H9 (cell line): Measurements from ENCODE around the gene ZCCHC7. TPM values are rescaled to one million over a fixed set of nuclear protein-coding genes. Genes with fewer than 3 reads are reported as not detected.

Source experiments
- DNase-seq: peaks from one replicate; pipeline ENCODE4 v3.0.0-alpha.2; 2017
- H2AFZ ChIP-seq: one replicate; pipeline ENCODE4 v1.6.1; 2013; ENCODE audit warnings: mild to moderate bottlenecking, low read length, control low read depth, moderate library complexity
- H2AK5ac ChIP-seq: 2 replicates; pipeline ENCODE4 v1.6.1; 2013; ENCODE audit warnings: low read length, control low read depth, mixed read lengths; ENCODE audit not compliant: insufficient read length
- H2BK120ac ChIP-seq: one replicate; pipeline ENCODE4 v1.6.1; 2013; ENCODE audit warnings: low read depth, mild to moderate bottlenecking, low read length, control low read depth, inconsistent platforms; ENCODE audit not compliant: poor library complexity, severe bottlenecking
- H2BK12ac ChIP-seq: 2 replicates; pipeline ENCODE4 v1.6.1; 2013; ENCODE audit warnings: low read length, control low read depth, mixed read lengths, low read depth; ENCODE audit not compliant: insufficient read length
- H2BK15ac ChIP-seq: 2 replicates; pipeline ENCODE4 v1.6.1; 2013; ENCODE audit warnings: low read depth, low read length, control low read depth
- H2BK20ac ChIP-seq: one replicate; pipeline ENCODE4 v1.6.1; 2013; ENCODE audit warnings: low read depth, mild to moderate bottlenecking, low read length, control low read depth, inconsistent platforms; ENCODE audit not compliant: poor library complexity, severe bottlenecking
- H2BK5ac ChIP-seq: 2 replicates; pipeline ENCODE4 v1.6.1; 2013; ENCODE audit warnings: low read length, control low read depth, mixed read lengths; ENCODE audit not compliant: insufficient read length
- H3K14ac ChIP-seq: 2 replicates; pipeline ENCODE4 v1.6.1; 2013; ENCODE audit warnings: low read length, control low read depth; ENCODE audit not compliant: insufficient read depth
- H3K18ac ChIP-seq: 2 replicates; pipeline ENCODE4 v1.6.1; 2013; ENCODE audit warnings: low read depth, mild to moderate bottlenecking, mixed read lengths, low read length, control low read depth; ENCODE audit not compliant: insufficient read length
- H3K23ac ChIP-seq: 2 replicates; pipeline ENCODE4 v1.6.1; 2013; ENCODE audit warnings: low read length, control low read depth, mixed read lengths, low read depth; ENCODE audit not compliant: insufficient read length
- H3K23me2 ChIP-seq: 2 replicates; pipeline ENCODE4 v1.6.1; 2013; ENCODE audit warnings: low read depth, mild to moderate bottlenecking, mixed read lengths, low read length, control low read depth; ENCODE audit not compliant: insufficient read length, poor library complexity, severe bottlenecking
- H3K27ac ChIP-seq: 2 replicates; pipeline ENCODE4 v1.5.1; 2013; ENCODE audit warnings: low read length, control low read depth, mixed read lengths, low read depth; ENCODE audit not compliant: insufficient read length
- H3K27me3 ChIP-seq: 2 replicates; pipeline ENCODE4 v1.6.1; 2013; ENCODE audit warnings: low read length, control low read depth, inconsistent platforms; ENCODE audit not compliant: insufficient read depth
- H3K4ac ChIP-seq: 2 replicates; pipeline ENCODE4 v1.6.1; 2013; ENCODE audit warnings: low read depth, mild to moderate bottlenecking, control low read depth, inconsistent platforms, low read length, moderate library complexity
- H3K4me1 ChIP-seq: 2 replicates; pipeline ENCODE4 v1.6.1; 2013; ENCODE audit warnings: low read length, control low read depth, inconsistent platforms; ENCODE audit not compliant: insufficient read depth
- H3K4me2 ChIP-seq: 2 replicates; pipeline ENCODE4 v1.6.1; 2013; ENCODE audit warnings: low read length, control low read depth, mixed read lengths; ENCODE audit not compliant: insufficient read length, insufficient read depth
- H3K56ac ChIP-seq: 2 replicates; pipeline ENCODE4 v1.6.1; 2013; ENCODE audit warnings: low read depth, mild to moderate bottlenecking, mixed read lengths, low read length, control low read depth; ENCODE audit not compliant: insufficient read length
- H3K79me1 ChIP-seq: 2 replicates; pipeline ENCODE4 v1.6.1; 2013; ENCODE audit warnings: low read depth, mild to moderate bottlenecking, moderate library complexity, low read length, control low read depth, inconsistent platforms; ENCODE audit not compliant: insufficient read depth, poor library complexity, severe bottlenecking
- H3K79me2 ChIP-seq: 2 replicates; pipeline ENCODE4 v1.6.1; 2013; ENCODE audit warnings: low read length, control low read depth, inconsistent platforms; ENCODE audit not compliant: insufficient read depth
- H3K9ac ChIP-seq: 2 replicates; pipeline ENCODE4 v1.6.1; 2013; ENCODE audit warnings: low read length, control low read depth, mixed read lengths; ENCODE audit not compliant: insufficient read length; ENCODE audit errors: extremely low read depth
- H3K9me3 ChIP-seq: one replicate; pipeline ENCODE4 v1.6.1; 2013; ENCODE audit warnings: low read depth, low read length, inconsistent platforms; ENCODE audit not compliant: control insufficient read depth
- H3T11ph ChIP-seq: one replicate; pipeline ENCODE4 v1.6.1; 2013; ENCODE audit warnings: mild to moderate bottlenecking, low read length, control low read depth, inconsistent platforms
- H4K20me1 ChIP-seq: one replicate; pipeline ENCODE4 v1.6.1; 2013; ENCODE audit not compliant: control insufficient read depth, insufficient read length, insufficient read depth
- H4K5ac ChIP-seq: 2 replicates; pipeline ENCODE4 v1.6.1; 2013; ENCODE audit warnings: low read depth, mild to moderate bottlenecking, mixed read lengths, low read length, control low read depth; ENCODE audit not compliant: insufficient read length
- H4K8ac ChIP-seq: replicated peaks from 2 replicates; pipeline ENCODE4 v1.6.1; 2013; ENCODE audit warnings: low read length, control low read depth, mixed read lengths, low read depth; ENCODE audit not compliant: insufficient read length
- H4K91ac ChIP-seq: 2 replicates; pipeline ENCODE4 v1.6.1; 2013; ENCODE audit warnings: low read depth, mild to moderate bottlenecking, moderate library complexity, mixed read lengths, low read length, control low read depth; ENCODE audit not compliant: insufficient read length
- H3K27ac Mint-ChIP-seq, 3 experiments: 2 replicates in 2 of 3; 3 replicates in 1 of 3; pipeline ENCODE4 v1.8.0; 2020 to 2021; ENCODE audit warnings: mixed read lengths in 3 of 3, mild to moderate bottlenecking in 1 of 3, moderate library complexity in 1 of 3
- H3K27me3 Mint-ChIP-seq: 2 replicates; pipeline ENCODE4 v1.8.0; 2021; ENCODE audit warnings: low read depth, mild to moderate bottlenecking, moderate library complexity, mixed read lengths
- H3K36me3 Mint-ChIP-seq, 3 experiments: 2 replicates in 2 of 3; 3 replicates in 1 of 3; pipeline ENCODE4 v1.8.0; 2020 to 2021; ENCODE audit warnings: low read depth in 3 of 3, mixed read lengths in 3 of 3; ENCODE audit not compliant: insufficient read depth in 1 of 3
- H3K4me1 Mint-ChIP-seq, 2 experiments: 2 replicates each; pipeline ENCODE4 v1.8.0; 2020; ENCODE audit warnings: mixed read lengths in 2 of 2
- H3K4me3 Mint-ChIP-seq, 2 experiments: 2 replicates in 1 of 2; 3 replicates in 1 of 2; pipeline ENCODE4 v1.8.0; 2020 to 2021; ENCODE audit warnings: mild to moderate bottlenecking in 2 of 2, mixed read lengths in 2 of 2, moderate library complexity in 1 of 2
- H3K9me3 Mint-ChIP-seq, 2 experiments: 2 replicates in 1 of 2; 3 replicates in 1 of 2; pipeline ENCODE4 v1.8.0; 2020; ENCODE audit warnings: mild to moderate bottlenecking in 2 of 2, mixed read lengths in 2 of 2, moderate library complexity in 1 of 2
- WGBS: extraction: QIAGEN DNeasy Blood & Tissue Kit; methylation state at CpG from one replicate; pipeline ENCODE4 v1.1.7; 2013; ENCODE audit warnings: missing lambda C conversion rate, low lambda C conversion rate, mixed read lengths; ENCODE audit not compliant: insufficient read length; ENCODE audit errors: extremely low coverage; 5-methylcytosine and 5-hydroxymethylcytosine counted together
- total RNA-seq: library from RNA; stranded (reverse); gene quantifications from 2 replicates; pipeline ENCODE4 v1.2.1, GENCODE V29; 2021
- TF ChIP-seq, protein P1 (sequence below): fragments of 200-600 bp; sonication (generic); conservative IDR thresholded peaks from 3 replicates; pipeline ENCODE4 v1.8.0; 2021; ENCODE audit warnings: antibody characterized with exemption, mild to moderate bottlenecking

ZCCHC7 gene
- total RNA-seq, 1 experiment from 2014 or later = 20.3 TPM

DNA sequence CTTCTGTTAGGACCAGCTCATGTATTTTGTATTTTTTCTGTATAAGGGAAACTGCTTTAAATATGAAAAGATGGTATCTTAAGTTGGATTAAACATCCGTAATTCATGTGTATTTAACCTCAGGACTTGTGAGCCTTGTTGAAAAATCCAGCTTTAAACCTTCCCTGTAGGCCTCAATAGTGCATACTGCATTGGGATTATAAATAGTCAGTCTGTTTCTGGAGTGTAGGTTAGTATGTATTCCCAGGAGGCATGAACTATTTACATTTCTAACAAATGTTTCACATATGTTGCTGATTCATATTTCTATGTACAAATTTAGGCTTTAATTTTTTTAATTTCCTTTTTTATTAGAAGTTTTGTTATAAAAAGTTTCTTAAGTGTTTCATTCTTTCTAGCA is 164.3 kb downstream of the ZCCHC7 start:
- Histone ChIP-seq H4K91ac (no peak overlapping the region), H2BK20ac (no peak overlapping the region), H4K5ac (no peak overlapping the region), H3K4ac (no peak overlapping the region), H2BK15ac (no peak overlapping the region), H3K27ac (no peak overlapping the region), H3K23me2 (no peaks in the 10 kb centered on the region), H2BK120ac (no peak overlapping the region), H3K4me2 (no peak overlapping the region), H3K18ac (no peak overlapping the region), H3K79me1 (no peaks in the 10 kb centered on the region), H3K79me2 (no peaks in the 10 kb centered on the region), H2AK5ac (no peak overlapping the region), H3K9me3 (no peaks in the 10 kb centered on the region), H3K9ac (no peak overlapping the region), H2BK5ac (no peak overlapping the region), H3K56ac (no peak overlapping the region), H3K14ac (no peak overlapping the region), H4K20me1 (no peaks in the 10 kb centered on the region), H2AFZ (no peak overlapping the region), H3T11ph (no peak overlapping the region), H2BK12ac (no peak overlapping the region), H3K27me3 (no peaks in the 10 kb centered on the region), H3K23ac (no peak overlapping the region), H4K8ac (no peak overlapping the region), H3K4me1 (no peaks in the 10 kb centered on the region)
- Mint-ChIP-seq H3K4me3 (no peak overlapping the region), H3K27ac (no peak overlapping the region), H3K27me3 (no peaks in the 10 kb centered on the region), H3K9me3 (no peaks in the 10 kb centered on the region; a peak in 1 of 5 replicates), H3K36me3 (no peaks in the 10 kb centered on the region), H3K4me1 (peaks cover 12 to 17% of the 10 kb centered on the region in 2 experiments)
- TF ChIP-seq, protein P1, sequence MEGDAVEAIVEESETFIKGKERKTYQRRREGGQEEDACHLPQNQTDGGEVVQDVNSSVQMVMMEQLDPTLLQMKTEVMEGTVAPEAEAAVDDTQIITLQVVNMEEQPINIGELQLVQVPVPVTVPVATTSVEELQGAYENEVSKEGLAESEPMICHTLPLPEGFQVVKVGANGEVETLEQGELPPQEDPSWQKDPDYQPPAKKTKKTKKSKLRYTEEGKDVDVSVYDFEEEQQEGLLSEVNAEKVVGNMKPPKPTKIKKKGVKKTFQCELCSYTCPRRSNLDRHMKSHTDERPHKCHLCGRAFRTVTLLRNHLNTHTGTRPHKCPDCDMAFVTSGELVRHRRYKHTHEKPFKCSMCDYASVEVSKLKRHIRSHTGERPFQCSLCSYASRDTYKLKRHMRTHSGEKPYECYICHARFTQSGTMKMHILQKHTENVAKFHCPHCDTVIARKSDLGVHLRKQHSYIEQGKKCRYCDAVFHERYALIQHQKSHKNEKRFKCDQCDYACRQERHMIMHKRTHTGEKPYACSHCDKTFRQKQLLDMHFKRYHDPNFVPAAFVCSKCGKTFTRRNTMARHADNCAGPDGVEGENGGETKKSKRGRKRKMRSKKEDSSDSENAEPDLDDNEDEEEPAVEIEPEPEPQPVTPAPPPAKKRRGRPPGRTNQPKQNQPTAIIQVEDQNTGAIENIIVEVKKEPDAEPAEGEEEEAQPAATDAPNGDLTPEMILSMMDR = no peak
- no CpG with 5 or more reads among the region's 1 CpG for WGBS
- DNase-seq = no peak
